Putamen (tissue), 1 donor: ENCODE measurements around the gene PLP2.
A peak's percentile ranks its signal among the peaks of the same experiment; 100 is the strongest.

Experiments
- DNase-seq: peaks from one replicate; pipeline ENCODE4 v3.0.0-alpha.2; 2016; ENCODE audit warnings: low spot score

The PLP2 gene

DNA sequence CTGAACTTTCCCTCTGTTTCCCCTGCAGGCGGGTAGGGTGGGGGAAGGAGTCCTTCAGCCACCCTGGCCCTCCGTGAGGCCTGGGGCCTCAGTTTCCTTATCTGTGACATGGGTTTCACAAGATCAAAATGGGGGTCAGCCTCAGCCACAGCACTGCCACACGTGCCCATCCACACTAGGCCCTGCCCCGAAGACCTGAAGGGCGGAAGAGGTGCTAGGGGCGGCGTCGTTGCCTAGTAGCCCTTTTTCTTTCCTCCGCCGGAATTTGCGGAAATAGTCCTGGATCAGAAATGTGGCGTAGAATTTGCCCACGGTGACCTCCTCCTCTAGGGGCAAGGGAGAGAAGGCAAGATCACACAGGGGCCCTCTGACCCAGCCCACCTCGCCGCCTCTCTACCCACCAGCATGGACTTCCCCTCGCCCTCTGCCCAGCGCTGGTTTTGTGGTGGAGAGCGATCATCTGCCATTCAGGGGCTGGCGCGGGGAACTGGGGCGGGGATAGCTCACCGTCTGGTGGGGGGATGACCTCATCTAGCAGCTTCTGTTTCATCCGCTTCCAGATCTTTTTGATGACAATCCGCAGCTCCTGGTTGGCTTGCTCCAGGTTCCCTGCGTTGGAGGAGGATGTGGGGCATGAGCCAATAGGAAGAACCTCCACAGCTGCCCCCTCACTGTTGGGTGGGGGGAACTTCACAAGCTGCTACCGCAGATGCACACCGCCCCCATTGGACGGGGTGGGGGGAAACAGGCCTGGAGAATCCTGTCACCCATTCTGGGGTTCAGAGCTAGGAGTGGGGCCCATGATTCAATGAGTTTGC lies 37.9 kb downstream of the PLP2 start:
- DNase-seq = peak; percentile 72

DNA sequence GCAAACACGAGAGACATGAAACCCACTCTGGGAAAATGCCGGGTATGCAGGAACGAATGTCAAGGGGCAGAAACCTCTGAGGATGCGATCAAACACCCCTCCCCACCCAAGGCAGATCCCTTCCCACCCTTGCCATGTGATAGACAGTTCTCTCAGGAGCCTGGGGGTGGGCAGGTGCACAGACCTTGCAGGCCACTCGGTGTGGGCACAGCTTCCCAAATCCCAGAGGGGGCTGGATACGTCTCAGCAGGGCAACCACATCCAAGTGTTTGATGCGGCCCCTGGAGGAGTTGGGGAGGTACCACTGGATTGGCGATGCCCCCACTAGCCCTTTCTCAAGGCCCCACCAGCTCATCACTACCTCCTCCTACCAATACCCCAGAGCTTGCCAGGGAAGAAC lies 38.7 kb downstream of the PLP2 start:
- DNase-seq = no peak

DNA sequence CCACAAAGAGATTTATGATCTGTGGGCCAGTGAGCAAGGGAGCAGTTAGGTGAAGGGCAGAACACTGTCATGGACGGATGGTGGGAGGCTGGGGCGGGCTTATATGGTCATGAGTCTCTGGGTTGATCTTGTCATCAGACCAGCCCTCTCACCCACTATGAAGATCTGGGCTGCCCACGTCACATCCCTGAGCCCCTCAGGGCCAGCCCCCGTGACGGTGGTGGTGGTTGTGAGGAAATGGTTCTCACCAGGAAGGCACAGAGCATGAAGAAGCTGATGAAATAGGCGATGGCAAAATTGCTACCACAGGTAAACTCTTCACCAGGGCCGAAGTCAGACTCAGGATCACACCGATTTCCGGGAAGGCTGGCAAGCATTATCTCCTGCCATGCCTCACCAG lies 39.4 kb downstream of the PLP2 start:
- DNase-seq = no peak

DNA sequence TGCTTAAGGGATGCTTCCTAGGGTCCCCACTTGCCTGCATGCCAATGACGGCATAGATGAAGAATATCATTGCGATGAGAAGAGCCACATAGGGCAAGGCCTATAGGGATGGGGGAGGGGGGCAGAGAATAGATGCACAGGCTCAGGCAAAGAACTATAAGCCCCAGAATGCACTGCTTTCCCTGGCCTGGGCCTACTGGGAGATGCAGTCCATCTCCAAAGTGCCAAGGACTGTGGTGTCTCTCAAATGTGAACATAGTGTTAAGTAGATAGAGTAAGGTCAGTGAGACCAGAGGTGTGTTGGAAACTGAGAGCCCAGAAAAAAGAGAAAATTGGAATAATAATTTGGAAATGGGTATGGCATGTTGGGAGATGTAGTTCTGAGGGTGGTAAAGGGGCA lies 40.5 kb downstream of the PLP2 start:
- no peak for DNase-seq

DNA sequence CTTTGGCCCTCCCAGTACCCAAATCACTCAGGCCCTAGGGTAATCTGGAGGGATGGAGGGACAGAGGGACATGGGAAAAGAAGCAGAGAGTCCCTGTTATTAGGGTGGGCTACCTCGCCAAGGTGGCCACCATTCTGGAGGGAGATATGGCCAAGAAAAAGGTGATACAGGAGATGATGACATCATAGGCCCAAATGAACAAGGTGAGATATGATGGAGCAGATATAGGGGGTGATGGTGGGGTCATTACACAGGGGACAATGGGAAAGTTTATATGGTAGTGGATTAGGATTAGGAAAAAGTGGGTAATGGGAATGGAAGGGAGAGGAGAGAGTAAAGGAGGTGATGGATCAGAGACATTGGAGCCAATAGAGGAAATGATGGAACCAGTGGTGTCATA lies 41.2 kb downstream of the PLP2 start:
- no peak for DNase-seq

DNA sequence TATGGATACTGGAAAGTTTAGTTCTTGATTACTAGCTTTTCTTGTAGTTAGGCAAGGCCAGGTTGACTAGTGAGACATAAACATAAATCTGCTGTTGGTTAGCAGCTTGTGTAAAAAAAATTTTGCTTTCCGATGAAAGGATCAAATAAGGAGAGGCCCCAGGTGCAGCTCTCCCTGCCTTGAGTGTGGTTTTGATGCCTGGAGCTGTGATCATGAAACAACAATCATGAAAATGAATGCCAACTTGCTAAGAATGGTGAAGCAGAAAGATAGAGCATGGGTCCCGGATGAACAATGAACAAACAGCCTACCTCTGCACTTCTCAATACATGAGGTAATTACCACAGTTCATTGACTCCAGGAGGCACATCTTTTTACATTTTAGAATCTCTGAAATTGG lies 42.7 kb downstream of the PLP2 start:
- no peak for DNase-seq

DNA sequence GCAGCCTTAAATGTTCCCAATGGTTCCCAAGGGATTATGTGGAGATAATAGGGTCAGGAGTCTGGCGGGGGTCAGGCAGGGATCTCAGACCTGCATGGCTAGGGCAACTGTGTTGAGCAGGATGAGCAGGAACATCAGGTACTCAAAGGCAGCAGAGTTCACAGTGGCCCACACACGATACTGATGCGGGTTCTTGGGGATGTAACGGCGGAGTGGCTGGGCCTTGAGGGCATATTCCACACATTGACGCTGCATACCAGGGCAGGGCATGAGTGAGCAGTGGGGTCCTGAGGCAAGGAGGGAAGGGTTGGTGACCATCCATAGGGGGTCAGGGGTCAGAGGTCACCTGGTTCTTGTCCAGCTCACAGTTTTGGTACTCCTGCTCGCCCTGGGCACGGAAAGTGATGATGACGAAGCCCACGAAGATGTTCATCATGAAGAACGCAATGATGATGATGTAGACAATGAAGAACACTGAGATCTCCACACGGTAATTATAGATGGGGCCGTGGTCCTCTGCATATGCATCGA lies 43.4 kb downstream of the PLP2 start:
- no peak for DNase-seq

DNA sequence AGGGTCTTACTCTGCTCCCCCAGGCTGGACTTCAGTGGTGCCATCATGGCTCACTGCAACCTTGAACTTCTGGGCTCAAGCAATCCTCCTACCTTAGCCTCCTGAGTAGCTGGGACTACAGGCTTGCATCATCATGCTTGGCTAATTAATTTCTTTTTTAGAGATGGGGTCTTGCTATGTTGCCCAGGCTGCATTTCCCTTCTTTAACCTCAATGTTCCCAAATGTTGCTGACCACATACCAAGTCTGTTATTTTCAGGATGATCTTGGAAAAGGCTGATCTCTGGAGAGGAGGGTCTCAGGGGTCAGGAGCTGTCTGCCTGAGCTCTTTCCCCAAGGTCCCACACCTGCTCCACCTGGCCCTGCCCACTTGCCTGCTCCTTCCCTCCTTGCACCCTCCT lies 48.4 kb downstream of the PLP2 start:
- no peak for DNase-seq

DNA sequence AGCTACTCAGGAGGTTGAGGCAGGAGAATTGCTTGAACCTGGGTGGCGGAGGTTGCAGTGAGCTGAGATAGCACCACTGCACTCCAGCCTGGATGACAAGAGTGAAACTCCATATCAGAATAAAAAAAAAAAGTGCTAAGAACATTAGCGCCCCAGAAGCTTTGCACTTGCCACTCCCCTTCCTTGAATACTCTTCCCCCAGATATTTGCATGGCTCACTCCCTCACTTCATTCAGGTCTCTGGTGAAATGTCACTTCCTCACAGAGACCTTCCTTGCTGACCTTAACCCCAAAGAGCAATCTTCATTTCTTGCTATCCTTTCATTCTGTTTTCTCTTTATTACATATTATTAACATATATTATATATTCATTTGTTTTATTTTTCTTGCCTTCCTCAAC lies 50.2 kb downstream of the PLP2 start:
- no peak for DNase-seq
